Thoracic aorta (tissue), 2 donors: ENCODE measurements around the gene EHMT2. TPM values are rescaled to one million over a fixed set of nuclear protein-coding genes. Genes with fewer than 3 reads are reported as not detected.
"Not testable (repeated sequence)": the region's sequence is repeated elsewhere in the genome, so short reads cannot be mapped to it uniquely, and the experiment has no call there.

Source experiments
- ATAC-seq: fragments of 150-250 bp; one replicate; pipeline ENCODE4 v1.8.0; 2017; ENCODE audit warnings: low read depth; ENCODE audit not compliant: insufficient number of reproducible peaks, low FRiP score
- DNase-seq: peaks from one replicate; pipeline ENCODE4 v3.0.0-alpha.2; 2020; ENCODE audit warnings: low spot score
- H3K27ac ChIP-seq, 2 donors: fragments of 200-600 bp; sonication (generic); 1 replicate in 1 of 2; 2 replicates in 1 of 2; pipeline ENCODE4 v1.5.1; 2016; ENCODE audit warnings: mild to moderate bottlenecking in 2 of 2, moderate library complexity in 2 of 2
- H3K27me3 ChIP-seq: fragments of 200-600 bp; sonication (generic); replicated peaks from 2 replicates; pipeline ENCODE4 v1.6.0; 2016; ENCODE audit warnings: mild to moderate bottlenecking; ENCODE audit not compliant: insufficient read depth
- H3K36me3 ChIP-seq: fragments of 200-600 bp; sonication (generic); one replicate; pipeline ENCODE4 v1.5.1; 2016
- H3K4me1 ChIP-seq, 2 donors: fragments of 200-600 bp; sonication (generic); 1 replicate in 1 of 2; 2 replicates in 1 of 2; pipeline versions ENCODE4 v1.5.1 to v1.6.0; 2016; ENCODE audit warnings: low read depth in 2 of 2, mild to moderate bottlenecking in 1 of 2; ENCODE audit not compliant: control insufficient read depth in 1 of 2
- H3K4me3 ChIP-seq: fragments of 200-600 bp; sonication (generic); 2 replicates; pipeline ENCODE4 v1.5.1; 2016; ENCODE audit warnings: mild to moderate bottlenecking
- H3K9me3 ChIP-seq: fragments of 200-600 bp; sonication (generic); 2 replicates; pipeline ENCODE4 v1.5.1; 2016
- total RNA-seq, 2 donors: library from RNA; depleted of rRNA; stranded (reverse); fragments of >200 nt; gene quantifications; one replicate each; pipeline versions ENCODE4 v1.1.0 to v1.2.3, GENCODE V29; 2016
- TF ChIP-seq, protein P1 (sequence below): fragments of 200-600 bp; sonication (generic); IDR thresholded peaks from one replicate; pipeline ENCODE4 v1.5.1; 2019; ENCODE audit warnings: antibody characterized with exemption

EHMT2 gene
- total RNA-seq, 2 donors from 2014 or later: 19.5 to 33.2 TPM

DNA sequence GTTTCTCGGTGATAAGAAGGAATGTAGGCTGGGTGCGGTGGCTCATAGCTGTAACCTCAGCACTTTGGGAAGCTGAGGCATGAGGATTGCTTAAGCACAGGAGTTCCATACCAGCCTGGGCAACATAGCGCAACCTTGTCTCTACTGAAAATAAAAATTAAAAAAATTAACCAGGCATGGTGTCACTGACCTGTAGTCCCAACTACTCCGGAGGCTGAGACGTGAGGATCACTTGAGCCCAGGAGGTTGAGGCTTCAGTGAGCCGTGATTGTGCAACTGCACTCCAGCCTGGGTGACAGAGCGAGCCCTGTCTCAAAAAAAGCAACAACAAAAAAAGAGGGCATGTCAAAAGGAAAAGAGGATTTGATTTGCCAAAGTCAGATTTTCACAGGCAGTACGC is 38.8 kb downstream of the EHMT2 start:
- Histone ChIP-seq H3K27me3 (no peaks in the 10 kb centered on the region), H3K4me1 (peaks cover 11 to 16% of the 10 kb centered on the region in 2 donors), H3K9me3 (no peaks in the 10 kb centered on the region), H3K27ac (no peak overlapping the region), H3K36me3 (peaks cover 15% of the 10 kb centered on the region), H3K4me3 (no peak overlapping the region)
- TF ChIP-seq, protein P1, sequence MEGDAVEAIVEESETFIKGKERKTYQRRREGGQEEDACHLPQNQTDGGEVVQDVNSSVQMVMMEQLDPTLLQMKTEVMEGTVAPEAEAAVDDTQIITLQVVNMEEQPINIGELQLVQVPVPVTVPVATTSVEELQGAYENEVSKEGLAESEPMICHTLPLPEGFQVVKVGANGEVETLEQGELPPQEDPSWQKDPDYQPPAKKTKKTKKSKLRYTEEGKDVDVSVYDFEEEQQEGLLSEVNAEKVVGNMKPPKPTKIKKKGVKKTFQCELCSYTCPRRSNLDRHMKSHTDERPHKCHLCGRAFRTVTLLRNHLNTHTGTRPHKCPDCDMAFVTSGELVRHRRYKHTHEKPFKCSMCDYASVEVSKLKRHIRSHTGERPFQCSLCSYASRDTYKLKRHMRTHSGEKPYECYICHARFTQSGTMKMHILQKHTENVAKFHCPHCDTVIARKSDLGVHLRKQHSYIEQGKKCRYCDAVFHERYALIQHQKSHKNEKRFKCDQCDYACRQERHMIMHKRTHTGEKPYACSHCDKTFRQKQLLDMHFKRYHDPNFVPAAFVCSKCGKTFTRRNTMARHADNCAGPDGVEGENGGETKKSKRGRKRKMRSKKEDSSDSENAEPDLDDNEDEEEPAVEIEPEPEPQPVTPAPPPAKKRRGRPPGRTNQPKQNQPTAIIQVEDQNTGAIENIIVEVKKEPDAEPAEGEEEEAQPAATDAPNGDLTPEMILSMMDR: no peak
- ATAC-seq: no peak
- DNase-seq: no peak

DNA sequence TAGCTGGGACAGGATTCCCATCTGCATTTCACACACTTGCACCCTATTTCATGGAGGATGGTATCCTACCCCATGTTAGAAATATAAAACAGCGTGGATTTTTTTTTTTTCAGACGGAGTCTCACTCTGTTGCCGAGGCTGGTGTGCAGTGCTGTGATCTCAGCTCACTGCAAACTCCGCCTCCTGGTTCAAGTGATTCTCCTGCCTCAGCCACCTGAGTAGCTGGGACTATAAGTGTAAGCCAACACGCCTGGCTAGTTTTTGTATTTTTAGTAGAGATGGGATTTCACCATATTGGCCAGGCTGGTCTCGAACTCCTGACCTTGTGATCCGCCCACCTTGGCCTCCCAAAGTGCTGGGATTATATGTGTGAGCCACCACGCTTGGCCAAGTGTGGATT is 39.7 kb downstream of the EHMT2 start:
- not testable (repeated sequence) for H3K27me3 ChIP-seq, ATAC-seq, H3K4me1 ChIP-seq, H3K27ac ChIP-seq, H3K4me3 ChIP-seq, H3K9me3 ChIP-seq, DNase-seq
- H3K36me3 ChIP-seq: peaks cover 15% of the 10 kb centered on the region

DNA sequence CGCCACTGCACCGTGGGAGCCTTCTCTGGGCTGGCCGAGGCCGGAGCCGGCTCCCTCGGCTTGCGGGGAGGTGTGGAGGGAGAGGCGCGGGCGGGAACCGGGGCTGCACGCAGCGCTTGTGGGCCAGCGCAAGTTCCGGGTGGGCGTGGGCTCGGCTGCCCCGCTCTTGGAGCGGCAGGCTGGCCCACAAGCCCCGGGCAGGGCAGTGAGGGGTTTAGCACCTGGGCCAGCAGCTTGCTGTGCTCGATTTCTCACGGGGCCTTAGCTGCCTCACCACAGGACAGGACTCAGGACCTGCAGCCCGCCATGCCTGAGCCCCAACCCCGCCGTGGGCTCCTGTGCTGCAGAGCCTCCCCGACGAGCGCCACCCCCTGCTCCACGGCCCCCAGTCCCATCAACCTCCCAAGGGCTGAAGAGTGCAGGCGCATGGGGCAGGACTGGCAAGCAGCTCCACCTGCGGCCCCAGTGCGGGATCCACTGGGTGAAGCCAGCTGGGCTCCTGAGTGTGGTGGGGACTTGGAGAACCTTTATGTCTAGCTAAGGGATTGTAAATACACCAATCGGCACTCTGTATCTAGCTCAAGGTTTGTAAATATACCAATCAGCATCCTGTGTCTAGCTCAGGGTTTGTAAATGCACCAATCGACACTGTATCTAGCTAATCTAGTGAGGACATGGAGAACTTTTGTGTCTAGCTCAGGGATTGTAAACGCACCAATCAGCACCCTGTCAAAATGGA is 45.3 kb downstream of the EHMT2 start:
- not testable (repeated sequence) for H3K27ac ChIP-seq, H3K4me1 ChIP-seq, H3K36me3 ChIP-seq, ATAC-seq, H3K9me3 ChIP-seq, DNase-seq, H3K4me3 ChIP-seq, H3K27me3 ChIP-seq

DNA sequence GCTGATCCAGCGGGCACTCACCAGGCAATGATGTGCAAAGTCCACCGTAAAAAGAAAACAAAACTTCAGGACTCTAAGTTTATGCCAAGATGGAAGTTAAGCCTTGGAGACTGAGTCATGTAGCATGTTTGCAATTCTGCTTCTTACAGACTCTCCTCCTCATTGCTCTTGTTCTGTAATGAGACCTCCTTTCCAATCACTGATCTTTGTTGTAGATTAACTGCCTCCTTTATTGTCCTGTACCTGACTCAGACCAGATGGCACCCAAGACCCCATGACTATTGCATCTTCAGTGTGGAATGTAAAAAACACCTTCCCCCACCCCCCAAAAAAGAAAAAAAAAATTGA is 46.0 kb downstream of the EHMT2 start:
- Histone ChIP-seq H3K4me3 (no peak overlapping the region), H3K4me1 (no peaks in the 10 kb centered on the region), H3K27me3 (no peaks in the 10 kb centered on the region), H3K27ac (no peak overlapping the region), H3K9me3 (no peaks in the 10 kb centered on the region), H3K36me3 (no peaks in the 10 kb centered on the region)
- TF ChIP-seq, protein P1: no peak
- no peak for ATAC-seq
- no peak for DNase-seq

DNA sequence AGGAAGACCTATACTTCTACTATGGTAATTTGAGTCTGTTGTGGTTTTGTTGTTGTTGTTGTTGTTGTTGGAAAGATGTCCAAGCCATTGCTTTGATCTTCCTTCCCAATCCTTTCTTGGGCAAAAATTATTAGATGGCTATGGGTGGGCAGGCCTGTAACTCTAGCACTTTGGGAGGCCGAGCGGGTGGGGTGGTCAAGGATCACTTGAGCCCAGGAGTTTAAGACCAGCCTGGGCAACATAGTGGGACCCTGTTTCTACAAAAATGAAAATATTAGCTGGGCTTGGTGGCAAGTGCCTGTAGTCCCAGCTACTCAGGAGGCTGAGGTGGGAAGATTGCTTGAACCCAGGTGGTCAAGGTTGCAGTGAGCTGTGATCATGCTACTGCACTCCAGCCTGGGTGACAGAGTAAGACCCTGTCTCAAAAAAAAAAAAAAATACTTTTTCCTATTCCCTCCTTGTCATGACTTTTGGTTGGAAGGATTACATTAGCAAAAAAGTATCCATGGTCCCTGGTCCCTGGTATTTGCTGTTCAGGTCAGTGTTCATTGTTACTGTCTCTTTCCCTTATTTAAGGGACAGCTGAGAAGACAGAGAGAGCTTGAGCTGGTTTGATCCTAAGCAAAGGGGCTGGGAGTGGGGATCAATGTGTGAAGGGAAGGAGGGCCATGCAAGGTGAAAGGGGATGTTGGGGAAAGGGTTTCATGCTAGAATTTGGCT is 46.6 kb downstream of the EHMT2 start:
- no peak for DNase-seq
- TF ChIP-seq, protein P1: no peak
- Histone ChIP-seq H3K4me3 (no peak overlapping the region), H3K27me3 (no peaks in the 10 kb centered on the region), H3K27ac (no peak overlapping the region), H3K4me1 (no peaks in the 10 kb centered on the region), H3K36me3 (no peaks in the 10 kb centered on the region), H3K9me3 (no peaks in the 10 kb centered on the region)
- no peak for ATAC-seq

DNA sequence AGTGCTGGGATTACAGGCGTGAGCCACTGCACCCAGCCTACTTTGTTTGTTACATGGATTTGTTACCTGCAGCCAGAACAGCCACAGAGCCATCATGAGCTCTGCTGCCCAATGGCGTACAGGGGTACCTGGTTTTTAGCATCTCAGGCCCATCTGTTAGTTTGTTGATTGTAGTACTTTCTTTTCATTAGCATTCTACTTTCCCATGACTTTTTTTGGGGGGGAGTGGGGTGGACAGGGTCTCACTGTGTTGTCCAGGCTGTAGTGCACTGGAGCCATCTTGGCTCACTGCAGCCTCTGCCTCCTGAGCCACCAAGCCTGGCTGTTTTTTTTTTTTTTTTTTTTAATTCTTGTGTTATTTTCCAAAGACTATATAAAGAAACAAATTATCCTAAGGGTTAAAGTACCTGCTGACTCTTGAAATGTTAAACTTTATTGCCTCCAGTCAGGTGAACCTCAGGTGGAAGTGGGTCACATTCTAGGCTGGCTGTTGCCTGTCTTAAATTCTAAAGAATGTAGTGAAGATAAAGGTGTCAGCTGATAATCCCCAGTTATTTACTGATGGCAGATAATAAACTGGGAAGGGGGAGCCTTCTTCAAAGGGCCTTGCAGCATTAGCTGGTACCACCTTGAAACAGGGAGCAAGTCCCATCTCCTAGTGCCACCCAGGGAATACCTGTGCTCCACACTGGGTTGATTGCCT is 50.1 kb downstream of the EHMT2 start:
- Histone ChIP-seq H3K27me3 (no peaks in the 10 kb centered on the region), H3K36me3 (no peaks in the 10 kb centered on the region), H3K9me3 (no peaks in the 10 kb centered on the region), H3K4me3 (no peak overlapping the region), H3K27ac (no peak overlapping the region), H3K4me1 (no peaks in the 10 kb centered on the region)
- no peak for ATAC-seq
- TF ChIP-seq, protein P1: no peak
- no peak for DNase-seq
